GM19043 (cell line): ENCODE results near the gene USP32.

ENCODE experiments used
- ATAC-seq: cut with Tn5 transposase; IDR thresholded peaks from one replicate; pipeline ENCODE4 v1.9.1; 2021; ENCODE audit warnings: low read depth; ENCODE audit not compliant: unreplicated experiment

USP32 gene

GRCh38 chr17:60145006-60145935 is 246.7 kb downstream of the USP32 start:
- ATAC-seq: no peak

GRCh38 chr17:60142872-60143499 is 248.9 kb downstream of the USP32 start:
- ATAC-seq: peak; percentile 57

DNA sequence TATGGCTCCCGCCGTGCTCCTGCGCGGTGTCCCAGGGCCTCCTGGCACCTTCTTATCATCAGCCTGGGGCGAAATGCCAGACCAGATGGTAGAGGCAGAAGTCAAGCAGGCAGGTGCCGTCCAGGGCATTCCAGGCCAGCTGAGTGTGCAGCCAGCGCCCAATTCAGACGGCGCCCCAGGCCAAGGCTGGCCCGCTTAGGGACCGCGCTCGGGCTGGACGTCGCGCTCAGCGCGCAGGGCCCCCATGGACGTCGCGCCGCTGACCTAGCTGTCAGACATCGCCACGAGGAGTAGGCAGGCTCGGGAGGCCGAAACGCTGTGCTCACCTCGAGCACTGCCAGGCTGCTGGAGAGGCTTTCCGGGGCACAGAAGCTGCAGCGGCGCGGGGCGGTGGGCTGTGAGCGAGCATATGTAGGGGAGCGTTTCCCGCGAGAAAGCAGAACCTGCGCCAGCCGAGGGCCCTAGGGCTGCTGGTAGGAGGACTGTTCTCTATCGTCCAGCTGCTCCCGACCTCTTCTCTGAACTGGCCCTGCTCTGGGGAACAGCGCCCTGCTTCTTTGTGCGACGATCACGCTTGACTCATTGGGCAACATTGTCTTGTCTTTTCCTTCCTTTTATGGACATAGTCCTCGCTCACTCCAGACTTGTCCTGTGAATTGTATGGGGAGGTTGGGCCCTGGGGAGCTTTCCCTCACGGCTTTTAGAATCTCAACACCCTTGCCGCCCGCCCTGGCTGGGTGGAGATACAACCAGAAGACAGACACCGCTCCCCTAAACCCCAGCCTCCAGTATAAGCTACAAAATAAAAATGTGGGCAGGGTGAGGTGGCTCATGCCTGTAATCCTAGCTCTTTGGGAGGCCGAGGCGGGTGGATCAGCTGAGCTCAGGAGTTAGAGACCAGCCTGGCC is 250.6 kb downstream of the USP32 start:
- no peak for ATAC-seq

DNA sequence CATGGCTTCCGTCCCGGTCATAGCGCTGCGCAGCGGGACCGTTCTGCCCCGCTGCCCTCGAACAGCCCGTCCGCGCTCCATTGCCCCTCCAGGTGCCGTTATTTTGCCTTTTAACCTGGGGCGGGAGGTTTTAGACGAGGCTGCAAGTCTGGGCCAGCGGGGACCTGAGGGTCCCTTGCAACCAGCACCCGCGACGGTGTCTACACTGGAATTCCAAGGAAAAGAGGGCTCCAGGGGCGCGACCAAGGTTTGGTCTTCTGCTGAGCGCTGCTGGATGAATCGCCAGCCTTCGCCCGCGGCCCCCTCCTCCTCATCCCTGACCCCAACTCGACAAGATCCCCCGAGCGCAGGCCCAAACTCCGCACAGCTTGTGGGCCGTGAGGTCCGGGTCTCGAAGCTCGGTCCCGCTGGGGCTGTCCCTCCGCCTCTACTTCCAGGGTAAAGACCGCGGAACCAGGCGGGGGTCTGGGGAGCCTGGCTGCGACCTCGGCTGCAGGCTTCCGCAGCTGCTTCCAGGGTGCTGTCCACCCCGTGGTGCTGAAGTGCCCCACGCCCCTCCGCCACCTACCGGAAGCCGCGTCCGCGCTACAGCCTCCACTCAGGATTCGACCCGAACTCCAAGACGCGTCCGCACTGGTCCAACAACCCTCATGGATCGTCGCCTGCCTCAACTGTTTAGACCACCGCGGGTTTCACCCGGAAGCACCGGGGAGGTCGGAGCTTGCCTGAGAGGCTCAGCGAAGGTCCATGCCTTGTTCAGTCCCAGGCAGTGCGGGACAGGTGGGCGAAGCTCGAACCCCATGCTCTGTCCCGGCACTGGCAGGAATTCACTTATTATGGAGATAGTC is 252.3 kb downstream of the USP32 start:
- ATAC-seq: no peak

GRCh38 chr17:60138769-60139437 is 253.0 kb downstream of the USP32 start:
- no peak for ATAC-seq

- no peak for ATAC-seq
Measured at GRCh38 chr17:60137731-60138130, 254.2 kb downstream of the USP32 start.

DNA sequence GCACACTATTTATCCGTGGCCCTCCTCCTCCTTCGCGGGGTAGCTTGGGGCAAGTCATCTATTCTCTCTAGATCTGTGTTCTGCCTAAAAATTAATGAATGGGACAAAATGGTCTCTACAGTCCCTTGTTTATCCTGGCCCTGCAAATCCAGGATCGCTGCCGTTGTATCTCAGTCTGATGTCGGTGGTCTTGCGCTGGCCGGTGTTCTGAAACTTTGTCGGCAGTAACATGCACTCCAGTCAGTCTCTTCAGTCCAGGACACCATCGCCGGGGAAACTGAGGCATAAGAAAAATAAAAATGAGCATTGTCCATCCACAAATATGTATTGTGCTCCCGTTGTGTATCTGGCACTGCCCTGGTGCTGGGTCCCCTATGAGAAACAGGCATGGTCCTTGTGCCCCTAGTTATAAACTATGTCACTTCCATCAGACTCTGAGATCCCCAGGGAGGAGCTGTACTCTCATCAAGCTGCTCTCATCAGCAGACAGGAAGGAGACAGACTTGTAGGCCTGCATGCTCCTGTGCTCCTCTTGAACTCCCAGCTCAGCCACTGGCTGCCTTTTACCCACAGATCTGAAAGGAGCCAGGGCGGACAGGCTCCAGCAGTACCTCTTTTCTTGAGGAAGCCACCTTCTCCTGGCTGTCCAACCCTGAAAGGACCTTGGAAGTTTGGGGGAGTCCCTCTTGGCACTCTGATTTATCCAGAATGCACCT is 255.8 kb downstream of the USP32 start:
- no peak for ATAC-seq

DNA sequence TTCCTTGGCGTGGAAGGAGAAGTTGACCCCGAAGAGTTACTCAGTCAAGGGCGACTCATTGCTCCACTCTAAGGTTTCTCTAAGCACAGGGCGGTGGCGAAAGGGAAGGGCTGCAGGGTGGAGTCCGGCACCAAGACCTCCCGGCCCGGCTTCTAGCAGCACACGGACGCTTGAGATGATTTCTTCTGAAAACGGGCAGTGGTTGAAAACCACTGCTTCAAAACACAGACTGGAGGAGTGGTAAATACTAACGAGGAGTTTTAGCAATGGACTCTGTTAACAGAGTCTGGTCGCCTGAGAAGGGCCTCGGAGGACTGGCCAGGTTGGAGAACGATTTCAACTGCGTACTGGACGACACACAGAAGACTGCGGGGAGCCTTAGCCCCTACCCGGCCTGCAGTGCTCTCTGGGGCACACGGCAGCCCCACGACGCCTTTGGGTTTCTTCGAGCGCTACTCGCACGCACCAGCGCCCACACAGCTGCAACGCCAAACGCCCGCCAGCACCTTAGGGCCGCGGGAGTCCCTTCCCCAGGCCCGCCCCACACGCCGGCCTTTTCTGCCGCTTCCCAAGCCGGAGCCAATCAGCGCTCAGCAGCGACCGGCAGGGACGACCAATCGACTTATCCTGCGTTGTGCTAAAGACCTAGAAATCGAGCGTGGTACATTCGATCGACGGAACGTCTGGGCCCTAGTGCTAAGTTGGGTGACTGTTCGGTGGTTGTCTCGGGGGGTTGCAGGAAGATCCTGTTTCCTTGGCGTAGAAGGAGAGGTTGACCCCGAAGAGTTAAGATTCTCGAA is 256.6 kb downstream of the USP32 start:
- ATAC-seq: peak; percentile 88

DNA sequence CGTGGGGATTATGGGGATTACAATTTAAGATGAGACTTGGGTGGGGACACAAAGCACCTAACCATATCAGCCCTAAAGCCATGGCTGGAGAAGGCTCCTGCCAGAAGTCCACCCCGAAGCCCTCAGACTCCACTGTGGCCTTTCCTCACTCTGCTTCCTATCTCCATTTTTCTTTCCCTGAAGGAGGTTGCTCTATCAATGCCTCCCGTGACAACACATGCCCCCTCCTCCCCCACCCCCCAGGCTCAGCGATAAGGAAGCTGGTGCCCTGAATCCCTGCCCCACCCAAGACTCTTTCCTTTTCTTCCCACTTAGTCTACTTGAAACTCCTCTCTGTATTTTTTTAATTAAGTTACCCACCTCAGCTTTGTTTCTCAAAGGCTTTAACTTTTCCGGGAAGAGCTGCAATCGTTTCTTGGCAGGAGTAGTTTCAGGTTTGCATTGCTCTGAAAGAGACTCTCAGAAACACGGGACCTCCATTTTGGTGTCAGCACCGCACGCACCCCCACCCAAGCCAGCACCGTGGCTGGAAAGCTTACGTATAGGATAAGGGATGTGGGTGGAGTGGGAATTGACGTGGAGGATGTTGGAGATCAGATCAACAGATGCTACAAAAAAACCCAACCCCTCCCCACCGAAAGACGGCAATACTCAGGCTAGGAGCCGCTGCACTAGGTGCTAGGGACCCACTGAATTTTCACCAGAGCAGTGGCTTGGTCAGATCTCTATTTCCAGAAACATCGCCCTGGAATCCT is 257.4 kb downstream of the USP32 start:
- no peak for ATAC-seq

GRCh38 chr17:60130466-60130865 is 261.5 kb downstream of the USP32 start:
- no peak for ATAC-seq

DNA sequence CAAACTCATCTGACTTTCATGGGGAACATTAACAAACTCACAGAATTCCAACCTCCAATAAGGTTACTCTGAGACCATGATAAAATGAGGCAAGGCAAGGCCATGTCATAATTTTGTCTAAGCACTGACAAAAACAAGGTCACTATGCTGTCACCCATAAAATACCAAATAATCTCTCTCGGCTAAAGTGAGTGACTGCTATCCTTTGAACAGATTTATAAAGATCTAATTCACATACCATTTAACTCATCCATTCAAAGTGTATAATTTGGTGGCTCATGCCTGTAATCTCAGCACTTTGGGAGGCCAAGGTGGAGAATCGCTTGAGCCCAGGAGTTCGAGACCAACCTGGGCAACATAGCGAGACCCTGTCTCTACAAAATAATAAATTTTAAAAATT is 262.8 kb downstream of the USP32 start:
- ATAC-seq: no peak
